AG09309 (cell line): ENCODE data around the gene DDX54.

ENCODE experiments used
- DNase-seq: peaks from one replicate; pipeline ENCODE4 v3.0.0-alpha.2; 2010; ENCODE audit warnings: low read depth
- H3K4me3 ChIP-seq: 2 replicates; pipeline ENCODE4 v1.5.1; 2011; ENCODE audit warnings: mild to moderate bottlenecking, low read depth, low read length, moderate library complexity; ENCODE audit not compliant: control insufficient read depth
- TF ChIP-seq, protein P1 (sequence below): IDR thresholded peaks from 2 replicates; pipeline ENCODE4 v1.5.1; 2011; ENCODE audit warnings: mild to moderate bottlenecking, low read depth, low read length, inconsistent platforms; ENCODE audit not compliant: insufficient read depth, control insufficient read depth; ENCODE audit errors: missing control alignments

Gene DDX54

GRCh38 chr12:113112043-113112899, 73.0 kb downstream of the DDX54 start:
- H3K4me3 ChIP-seq: no peak overlapping the region
- TF ChIP-seq, protein P1, sequence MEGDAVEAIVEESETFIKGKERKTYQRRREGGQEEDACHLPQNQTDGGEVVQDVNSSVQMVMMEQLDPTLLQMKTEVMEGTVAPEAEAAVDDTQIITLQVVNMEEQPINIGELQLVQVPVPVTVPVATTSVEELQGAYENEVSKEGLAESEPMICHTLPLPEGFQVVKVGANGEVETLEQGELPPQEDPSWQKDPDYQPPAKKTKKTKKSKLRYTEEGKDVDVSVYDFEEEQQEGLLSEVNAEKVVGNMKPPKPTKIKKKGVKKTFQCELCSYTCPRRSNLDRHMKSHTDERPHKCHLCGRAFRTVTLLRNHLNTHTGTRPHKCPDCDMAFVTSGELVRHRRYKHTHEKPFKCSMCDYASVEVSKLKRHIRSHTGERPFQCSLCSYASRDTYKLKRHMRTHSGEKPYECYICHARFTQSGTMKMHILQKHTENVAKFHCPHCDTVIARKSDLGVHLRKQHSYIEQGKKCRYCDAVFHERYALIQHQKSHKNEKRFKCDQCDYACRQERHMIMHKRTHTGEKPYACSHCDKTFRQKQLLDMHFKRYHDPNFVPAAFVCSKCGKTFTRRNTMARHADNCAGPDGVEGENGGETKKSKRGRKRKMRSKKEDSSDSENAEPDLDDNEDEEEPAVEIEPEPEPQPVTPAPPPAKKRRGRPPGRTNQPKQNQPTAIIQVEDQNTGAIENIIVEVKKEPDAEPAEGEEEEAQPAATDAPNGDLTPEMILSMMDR: no peak
- DNase-seq: no peak

DNA sequence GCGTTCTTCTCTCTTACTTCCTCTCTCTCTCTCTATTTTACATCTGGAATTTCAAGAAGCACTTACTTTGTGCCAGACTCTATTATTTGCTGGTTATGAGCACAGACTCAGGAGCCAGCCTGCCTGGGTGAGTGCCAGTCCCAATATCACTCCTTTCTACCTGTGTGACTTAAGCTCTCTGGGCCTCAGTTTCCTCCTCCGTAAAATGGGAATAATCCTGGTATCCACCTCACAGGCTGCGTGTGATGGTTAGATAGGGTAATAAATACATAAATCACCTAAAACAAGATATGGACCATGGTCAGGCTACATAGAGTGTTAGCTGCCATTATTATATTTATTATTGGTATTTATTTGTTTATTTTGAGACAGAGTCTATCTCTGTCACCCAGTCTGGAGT, 74.0 kb downstream of the DDX54 start:
- no peak for DNase-seq
- H3K4me3 ChIP-seq: no peak overlapping the region
- TF ChIP-seq, protein P1: no peak

DNA sequence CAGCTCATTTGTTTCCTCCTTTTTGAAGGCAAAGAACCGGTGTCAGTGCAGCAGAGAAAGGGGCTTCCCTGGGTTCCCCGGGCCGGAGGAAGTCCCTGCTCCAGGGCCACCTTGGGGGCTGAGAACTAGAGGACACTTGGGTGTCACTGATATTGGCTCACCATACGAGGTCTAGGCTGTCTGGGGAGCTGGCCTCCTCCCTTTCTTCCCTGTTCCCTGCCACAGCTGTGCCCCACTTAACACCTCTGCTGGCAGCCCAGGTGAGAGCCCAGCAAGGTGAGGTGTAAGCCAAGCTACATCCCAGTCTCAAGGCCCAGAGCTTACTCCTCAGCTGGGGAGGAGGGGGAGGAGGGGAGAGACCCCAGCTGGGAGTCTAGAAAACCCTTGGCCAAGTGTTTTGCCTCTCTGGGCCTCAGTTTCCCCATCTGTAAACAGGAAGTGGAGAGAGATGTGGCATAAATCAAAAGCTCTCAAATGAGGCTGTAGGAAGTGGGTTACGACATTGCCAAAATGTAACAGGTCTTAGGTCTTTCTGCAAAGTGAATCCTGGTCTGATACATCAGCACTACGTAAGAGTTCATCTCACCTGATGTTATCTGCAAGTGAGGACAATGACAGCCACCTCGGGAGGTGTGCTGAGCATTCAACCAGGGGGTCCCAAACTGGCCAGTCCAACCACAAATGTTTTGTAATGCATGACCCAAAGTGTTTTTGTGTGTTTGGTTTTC, 75.2 kb downstream of the DDX54 start:
- H3K4me3 ChIP-seq: no peak overlapping the region
- DNase-seq: no peak
- TF ChIP-seq, protein P1: no peak

DNA sequence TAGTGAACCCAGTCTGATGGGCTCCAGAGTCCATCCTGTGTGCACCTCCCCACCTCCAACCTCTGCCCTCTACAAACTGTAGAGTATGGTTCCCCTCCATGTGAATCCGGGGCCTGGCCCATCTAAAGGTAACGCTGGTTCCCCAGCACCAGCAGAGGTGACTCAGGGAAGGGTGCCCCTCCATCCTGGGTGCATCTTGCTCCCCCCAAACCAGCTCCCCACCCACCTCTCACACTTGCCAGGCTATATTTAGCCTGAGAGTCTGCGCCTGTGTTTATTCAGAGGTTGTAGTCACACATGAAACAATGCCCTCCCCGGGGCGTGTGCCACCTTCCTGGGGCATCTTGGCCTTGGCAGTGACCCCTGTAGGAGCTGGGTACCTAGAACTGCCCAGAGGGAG, 75.9 kb downstream of the DDX54 start:
- DNase-seq: no peak
- H3K4me3 ChIP-seq: no peak overlapping the region
- TF ChIP-seq, protein P1: no peak

GRCh38 chr12:113108308-113108707, 77.0 kb downstream of the DDX54 start:
- TF ChIP-seq, protein P1: no peak
- DNase-seq: no peak
- H3K4me3 ChIP-seq: no peak overlapping the region
